Fibroblast of lung (primary cell): ENCODE measurements around the gene SIGMAR1. TPM values are rescaled to one million over a fixed set of nuclear protein-coding genes. Genes with fewer than 3 reads are reported as not detected.

Experiments used
- DNase-seq, 2 donors: peaks; one replicate each; pipeline versions ENCODE4 v3.0.0 to v3.0.0-alpha.2; 2010; ENCODE audit warnings: low read depth in 2 of 2
- H2AFZ ChIP-seq: 2 replicates; pipeline ENCODE4 v1.5.1; 2012; ENCODE audit warnings: low read length, control low read depth, inconsistent platforms
- H3K27ac ChIP-seq: 2 replicates; pipeline ENCODE4 v1.5.1; 2011; ENCODE audit warnings: low read length, control low read depth; ENCODE audit not compliant: insufficient read depth
- H3K27me3 ChIP-seq: 2 replicates; pipeline ENCODE4 v1.5.1; 2011; ENCODE audit warnings: mild to moderate bottlenecking, low read length; ENCODE audit not compliant: control insufficient read depth, insufficient read depth
- H3K36me3 ChIP-seq: 2 replicates; pipeline ENCODE4 v1.5.1; 2011; ENCODE audit warnings: low read length; ENCODE audit not compliant: control insufficient read depth, insufficient read depth
- H3K4me1 ChIP-seq: 2 replicates; pipeline ENCODE4 v1.5.1; 2011; ENCODE audit warnings: low read length; ENCODE audit not compliant: control insufficient read depth, insufficient read depth; ENCODE audit errors: extremely low read depth
- H3K4me2 ChIP-seq: 2 replicates; pipeline ENCODE4 v1.5.1; 2011; ENCODE audit warnings: low read length, control low read depth; ENCODE audit not compliant: insufficient read depth; ENCODE audit errors: extremely low read depth
- H3K4me3 ChIP-seq, 4 experiments: fragments of 200-600 bp in 1 of 4; sonication (generic) in 1 of 4; replicated peaks in 1 of 4; 2 replicates each; pipeline ENCODE4 v1.5.1; 2011 to 2016; ENCODE audit warnings: low read length in 4 of 4, low read depth in 3 of 4, mild to moderate bottlenecking in 3 of 4, control low read depth in 2 of 4, inconsistent platforms in 1 of 4, mixed read lengths in 1 of 4; ENCODE audit not compliant: insufficient read depth in 1 of 4; ENCODE audit errors: control extremely low read depth in 1 of 4
- H3K79me2 ChIP-seq: 2 replicates; pipeline ENCODE4 v1.5.1; 2012; ENCODE audit warnings: mild to moderate bottlenecking, low read length, inconsistent platforms; ENCODE audit not compliant: control insufficient read depth, insufficient read depth
- H3K9ac ChIP-seq: 2 replicates; pipeline ENCODE4 v1.5.1; 2011; ENCODE audit warnings: mild to moderate bottlenecking, low read length, control low read depth; ENCODE audit not compliant: insufficient read depth
- H3K9me3 ChIP-seq: 2 replicates; pipeline ENCODE4 v1.5.1; 2012; ENCODE audit warnings: low read depth, low read length; ENCODE audit not compliant: control insufficient read depth, insufficient read depth
- H4K20me1 ChIP-seq: 2 replicates; pipeline ENCODE4 v1.5.1; 2011; ENCODE audit warnings: low read length; ENCODE audit not compliant: control insufficient read depth, insufficient read depth; ENCODE audit errors: extremely low read depth
- CTCF ChIP-seq, 2 donors: IDR thresholded peaks in 1 of 2; conservative IDR thresholded peaks in 1 of 2; 1 replicate in 1 of 2; 2 replicates in 1 of 2; pipeline ENCODE4 v1.5.1; 2011 to 2012; ENCODE audit warnings: low read length in 2 of 2, control low read depth in 1 of 2, inconsistent platforms in 1 of 2, low read depth in 1 of 2, mild to moderate bottlenecking in 1 of 2
- EZH2 ChIP-seq: IDR thresholded peaks from 2 replicates; pipeline ENCODE4 v1.5.1; 2012; ENCODE audit warnings: low read length, control low read depth, mild to moderate bottlenecking; ENCODE audit errors: missing control alignments
- polyA plus RNA-seq, 2 donors: library from polyadenylated mRNA; depleted of rRNA in 1 of 2; stranded (reverse) in 1 of 2; unstranded in 1 of 2; fragments of >200 nt; gene quantifications; 2 replicates each; pipeline ENCODE4 v1.2.1, GENCODE V29; 2011 to 2012; ENCODE audit warnings: missing spikeins in 1 of 2
- total RNA-seq: library from RNA; depleted of rRNA; stranded (reverse); fragments of >200 nt; gene quantifications from 2 replicates; pipeline ENCODE4 v1.2.1, GENCODE V29; 2014

SIGMAR1 gene
- total and polyA plus RNA-seq, 2 donors (not counting 1 experiment from before 2014, with no cell fraction given): 52.5 to 61.2 TPM

- Histone ChIP-seq H3K9me3 (no peaks in the 10 kb centered on the region), H3K27ac (no peak overlapping the region), H3K79me2 (no peaks in the 10 kb centered on the region), H3K4me1 (no peaks in the 10 kb centered on the region), H3K9ac (no peak overlapping the region), H3K4me2 (no peak overlapping the region), H2AFZ (no peak overlapping the region), H4K20me1 (no peaks in the 10 kb centered on the region), H3K4me3 (no peak overlapping the region), H3K27me3 (peaks cover 52% of the 10 kb centered on the region), H3K36me3 (no peaks in the 10 kb centered on the region)
- TF ChIP-seq EZH2 (peak; percentile 4), CTCF (conservative IDR thresholded peaks at IDR 0.05 in 1 of 2, IDR thresholded peaks at IDR 0.05 in 1 of 2; ENCODE audit: low read depth in 1 of 2, low read length in 2 of 2) (no peak)
- no peak for DNase-seq
These were observed 44.5 kb downstream of the SIGMAR1 start for GRCh38 chr9:34592895-34593601.

- DNase-seq: no peak
- TF ChIP-seq CTCF (conservative IDR thresholded peaks at IDR 0.05 in 1 of 2, IDR thresholded peaks at IDR 0.05 in 1 of 2; ENCODE audit: low read depth in 1 of 2, low read length in 2 of 2): no peak
- TF ChIP-seq EZH2: no peak
- H3K4me2 ChIP-seq: no peak overlapping the region
These were observed 45.4 kb downstream of the SIGMAR1 start for GRCh38 chr9:34591917-34592866.

GRCh38 chr9:34591248-34591916 lies 46.2 kb downstream of the SIGMAR1 start:
- Histone ChIP-seq H3K9me3 (no peaks in the 10 kb centered on the region), H4K20me1 (no peaks in the 10 kb centered on the region), H2AFZ (no peak overlapping the region), H3K36me3 (no peaks in the 10 kb centered on the region), H3K27me3 (peaks cover 68% of the 10 kb centered on the region), H3K4me1 (no peaks in the 10 kb centered on the region), H3K4me2 (no peak overlapping the region), H3K79me2 (no peaks in the 10 kb centered on the region), H3K27ac (no peak overlapping the region), H3K9ac (no peak overlapping the region), H3K4me3 (no peak overlapping the region)
- peak; percentile 58 to 71 for DNase-seq
- TF ChIP-seq CTCF (conservative IDR thresholded peaks at IDR 0.05 in 1 of 2, IDR thresholded peaks at IDR 0.05 in 1 of 2; ENCODE audit: low read depth in 1 of 2, low read length in 2 of 2) (peak; percentile 74 to 80), EZH2 (peak; percentile 97)

More at GRCh38 chr9:34591917-34592866, 45.4 kb downstream of the SIGMAR1 start:
- H3K36me3 ChIP-seq: no peaks in the 10 kb centered on the region
- H3K4me1 ChIP-seq: no peaks in the 10 kb centered on the region
- no peaks in the 10 kb centered on the region for H3K9me3 ChIP-seq
- H4K20me1 ChIP-seq: no peaks in the 10 kb centered on the region
- H3K4me3 ChIP-seq: no peak overlapping the region
- no peak overlapping the region for H2AFZ ChIP-seq
- H3K9ac ChIP-seq: no peak overlapping the region
- no peak overlapping the region for H3K27ac ChIP-seq
- no peaks in the 10 kb centered on the region for H3K79me2 ChIP-seq
- H3K27me3 ChIP-seq: peaks cover 60% of the 10 kb centered on the region
